HG02763 (cell line): ENCODE results near the gene CYB561.

ENCODE experiments used
- ATAC-seq: cut with Tn5 transposase; IDR thresholded peaks from one replicate; pipeline ENCODE4 v1.9.1; 2021; ENCODE audit warnings: mild to moderate bottlenecking, moderate library complexity; ENCODE audit not compliant: unreplicated experiment

Gene CYB561

GRCh38 chr17:63418540-63418939 lies 27.6 kb downstream of the CYB561 start:
- no peak for ATAC-seq

- ATAC-seq = no peak
Observed at GRCh38 chr17:63414222-63414621, 31.9 kb downstream of the CYB561 start.

GRCh38 chr17:63413128-63413527 lies 33.0 kb downstream of the CYB561 start:
- ATAC-seq = no peak

- ATAC-seq = no peak
Observed at GRCh38 chr17:63412234-63412633, 33.9 kb downstream of the CYB561 start.

GRCh38 chr17:63407741-63408330 lies 38.3 kb downstream of the CYB561 start:
- ATAC-seq = no peak

- peak; percentile 70 for ATAC-seq
Observed at GRCh38 chr17:63406689-63407330, 39.3 kb downstream of the CYB561 start.

- no peak for ATAC-seq
Observed at GRCh38 chr17:63405741-63406261, 40.3 kb downstream of the CYB561 start.

GRCh38 chr17:63405020-63405419 lies 41.1 kb downstream of the CYB561 start:
- no peak for ATAC-seq

- ATAC-seq = no peak
Observed at GRCh38 chr17:63402431-63403212, 43.5 kb downstream of the CYB561 start.

GRCh38 chr17:63399856-63400255 lies 46.2 kb downstream of the CYB561 start:
- no peak for ATAC-seq

- no peak for ATAC-seq
Observed at GRCh38 chr17:63399316-63399715, 46.8 kb downstream of the CYB561 start.

- ATAC-seq = no peak
Observed at GRCh38 chr17:63398680-63399079, 47.4 kb downstream of the CYB561 start.

- ATAC-seq = no peak
Observed at GRCh38 chr17:63395075-63395805, 50.9 kb downstream of the CYB561 start.

GRCh38 chr17:63390090-63390489 lies 56.0 kb downstream of the CYB561 start:
- ATAC-seq = no peak

- ATAC-seq = no peak
Observed at GRCh38 chr17:63387656-63388340, 58.3 kb downstream of the CYB561 start.

- no peak for ATAC-seq
Observed at GRCh38 chr17:63382826-63383225, 63.3 kb downstream of the CYB561 start.
